ENCODE results near the gene YARS1.
"Not testable (repeated sequence)": the region's sequence is repeated elsewhere in the genome, so short reads cannot be mapped to it uniquely, and the experiment has no call there.

YARS1 gene

GRCh38 chr1:32816676-32817158 lies 441 bp downstream of the YARS1 start:
- DNase-seq: peak in 1 of 2 experiments; percentile 24

DNA sequence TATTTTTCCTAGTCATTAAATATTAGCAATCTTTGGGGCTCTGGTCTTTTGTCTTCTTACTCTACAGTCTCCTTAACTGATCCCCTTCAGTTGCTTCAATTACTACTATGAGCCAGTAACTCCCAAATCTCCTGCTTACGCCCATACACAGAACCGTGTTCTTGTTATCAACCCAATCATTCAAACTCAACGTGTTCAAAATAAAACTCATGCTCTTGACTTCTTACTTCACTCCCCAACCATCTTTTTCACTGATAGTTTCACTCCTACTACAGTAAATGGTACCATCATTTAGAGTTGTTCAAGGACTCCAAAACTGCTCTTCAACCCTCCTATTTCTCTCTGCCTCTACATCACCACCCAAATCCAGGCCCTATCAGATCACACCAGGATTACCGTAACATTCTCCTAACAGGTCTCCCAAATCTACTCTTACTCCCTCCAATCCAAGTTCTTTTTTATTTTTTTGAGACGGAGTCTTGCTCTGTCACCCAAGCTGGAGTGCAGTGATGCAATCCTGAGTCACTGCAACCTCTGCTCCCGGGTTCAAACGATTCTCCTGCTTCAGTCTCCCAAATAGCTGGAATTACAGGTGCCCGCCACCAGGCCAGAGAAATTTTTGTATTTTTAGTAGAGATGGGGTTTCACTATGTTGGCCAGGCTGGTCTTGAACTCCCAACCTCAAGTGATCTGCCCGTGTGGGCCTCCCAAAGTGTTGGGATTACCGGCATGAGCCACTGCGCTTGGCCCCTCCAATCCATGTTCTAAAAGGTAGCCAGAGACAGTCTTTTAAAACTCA lies 3.0 kb downstream of the YARS1 start:
- no peak for DNase-seq

GRCh38 chr1:32811917-32812316 lies 5.2 kb downstream of the YARS1 start:
- DNase-seq: no peak

DNA sequence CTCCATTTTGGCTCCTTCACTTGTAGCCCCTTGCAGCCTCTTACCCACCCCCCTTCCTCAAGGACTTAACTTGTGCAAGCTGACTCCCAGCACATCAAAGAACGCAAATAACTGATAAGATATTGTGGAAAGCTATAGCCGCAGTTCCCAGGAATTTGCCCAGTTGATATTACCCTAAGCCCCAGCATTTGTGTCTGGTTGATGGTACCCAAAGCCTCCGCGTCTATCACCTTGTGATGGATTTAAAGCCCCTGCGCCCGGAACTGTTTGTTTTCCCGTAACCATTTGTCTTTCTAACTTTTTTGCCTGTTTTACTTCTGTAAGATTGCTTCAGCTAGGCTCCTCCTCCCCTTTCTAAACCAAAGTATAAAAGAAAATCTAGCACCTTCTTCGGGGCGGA lies 5.9 kb downstream of the YARS1 start:
- DNase-seq: no peak

DNA sequence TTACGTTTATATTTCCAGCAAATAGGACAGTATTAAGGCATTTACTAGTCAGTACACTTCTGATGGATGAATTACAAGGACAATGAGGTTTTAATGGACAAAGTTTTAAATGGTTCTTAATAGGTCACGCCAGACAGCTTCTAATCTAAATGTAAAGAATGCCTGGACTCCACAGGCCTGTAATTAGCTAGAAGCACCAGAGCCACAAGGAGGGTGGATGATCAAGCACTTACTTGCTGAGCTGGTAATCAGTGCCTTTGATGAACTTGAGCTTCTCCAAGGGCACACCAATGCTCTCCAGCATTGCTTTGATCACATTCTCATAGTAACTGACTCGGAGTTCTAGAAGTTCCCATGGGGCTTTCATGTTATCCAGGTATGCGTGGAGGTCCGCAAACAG lies 6.8 kb downstream of the YARS1 start:
- DNase-seq: no peak

GRCh38 chr1:32808580-32808979 lies 8.6 kb downstream of the YARS1 start:
- no peak for DNase-seq

GRCh38 chr1:32806910-32807523 lies 10.1 kb downstream of the YARS1 start:
- DNase-seq: no peak

- DNase-seq: no peak
These were observed 10.9 kb downstream of the YARS1 start for GRCh38 chr1:32806290-32806689.

DNA sequence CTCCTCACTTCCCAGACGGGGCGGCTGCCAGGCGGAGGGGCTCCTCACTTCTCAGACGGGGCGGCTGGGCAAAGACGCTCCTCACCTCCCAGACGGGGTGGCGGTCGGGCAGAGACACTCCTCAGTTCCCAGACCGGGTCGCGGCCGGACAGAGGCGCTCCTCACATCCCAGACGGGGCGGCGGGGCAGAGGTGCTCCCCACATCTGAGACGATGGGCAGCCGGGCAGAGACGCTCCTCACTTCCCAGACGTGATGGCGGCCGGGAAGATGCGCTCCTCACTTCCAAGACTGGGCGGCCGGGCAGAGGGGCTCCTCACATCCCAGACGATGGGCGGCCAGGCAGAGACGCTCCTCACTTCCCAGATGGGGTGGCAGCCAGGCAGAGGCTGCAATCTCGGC lies 12.7 kb downstream of the YARS1 start:
- not testable (repeated sequence) for DNase-seq

GRCh38 chr1:32801096-32801715 lies 16.0 kb downstream of the YARS1 start:
- no peak for DNase-seq

DNA sequence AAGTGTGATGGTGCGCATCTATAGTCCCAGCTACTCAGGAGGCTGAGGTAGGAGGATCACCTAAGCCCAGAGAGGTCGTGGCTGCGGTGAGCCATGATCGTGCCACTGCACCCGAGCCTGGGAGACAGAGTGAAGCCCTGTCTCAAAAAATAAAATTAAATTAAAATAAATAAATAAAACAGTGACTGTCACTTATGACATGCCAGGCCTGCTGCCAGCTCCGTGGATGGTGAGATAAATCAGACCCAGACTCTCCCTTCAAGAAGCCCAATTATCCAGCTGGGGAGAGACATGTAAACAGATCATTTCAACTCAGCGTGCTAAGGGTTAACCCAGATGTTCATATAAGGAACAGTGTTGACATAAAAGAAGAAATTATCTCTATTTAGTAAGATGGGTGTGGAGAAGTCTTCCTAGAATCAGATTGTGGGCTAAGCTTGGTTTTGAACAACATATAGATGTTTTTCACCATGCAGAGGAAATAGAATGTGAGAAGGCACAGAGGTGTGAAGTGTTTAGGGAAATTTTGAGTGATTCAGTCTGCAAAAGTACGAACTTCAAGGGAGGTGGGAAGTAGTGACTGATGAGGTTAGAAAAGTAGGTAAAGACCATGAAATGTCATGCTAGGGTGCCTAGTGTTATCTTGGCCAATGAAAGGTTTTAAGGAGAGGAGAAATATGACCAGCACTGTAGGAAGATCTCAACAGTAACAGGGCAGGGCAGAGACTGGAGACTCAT lies 18.3 kb downstream of the YARS1 start:
- no peak for DNase-seq

DNA sequence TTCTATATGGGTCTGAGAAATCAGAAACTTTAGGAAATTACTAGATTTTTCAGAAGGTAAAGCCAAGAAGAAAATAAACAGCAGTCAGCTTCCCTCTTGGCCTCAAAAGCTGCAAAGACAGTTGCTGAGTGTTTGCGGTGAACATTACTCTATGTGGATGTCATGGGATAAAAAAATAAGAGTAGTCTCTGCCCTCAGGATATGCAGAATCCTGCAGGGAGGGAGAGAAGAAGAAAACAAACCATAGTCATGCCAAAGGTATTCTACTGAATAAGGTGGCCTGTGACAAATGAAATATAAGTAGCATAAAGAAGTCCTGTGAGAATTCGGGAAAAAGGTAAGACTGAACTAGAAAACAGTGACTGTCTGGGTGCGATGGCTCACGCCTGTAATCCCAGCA lies 19.0 kb downstream of the YARS1 start:
- no peak for DNase-seq

- DNase-seq: no peak
These were observed 19.7 kb downstream of the YARS1 start for GRCh38 chr1:32797456-32797855.

DNA sequence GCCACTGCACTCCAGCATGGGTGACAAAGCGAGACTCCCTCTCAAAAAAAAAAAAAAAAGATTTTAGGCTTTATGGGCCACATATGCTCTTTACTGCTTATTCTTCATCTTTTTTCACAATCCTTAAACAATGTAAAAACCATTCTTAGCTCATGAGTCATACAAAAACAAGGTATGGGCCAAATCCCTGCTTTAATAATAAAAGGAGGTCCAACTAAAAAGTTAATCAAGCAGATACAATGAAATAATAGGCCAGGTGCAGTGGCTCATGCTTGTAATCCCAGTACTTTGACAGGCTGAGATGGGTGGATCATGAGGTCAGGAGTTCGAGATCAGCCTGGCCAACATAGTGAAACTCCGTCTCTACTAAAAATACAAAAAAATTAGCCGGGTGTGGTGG lies 21.4 kb downstream of the YARS1 start:
- peak in 1 of 2 experiments; percentile 10 for DNase-seq

- DNase-seq: no peak
These were observed 25.3 kb downstream of the YARS1 start for GRCh38 chr1:32791881-32792280.

GRCh38 chr1:32789356-32789755 lies 27.8 kb downstream of the YARS1 start:
- DNase-seq: peak in 1 of 2 experiments; percentile 43

GRCh38 chr1:32786856-32787255 lies 30.3 kb downstream of the YARS1 start:
- peak in 1 of 2 experiments; percentile 31 for DNase-seq

DNA sequence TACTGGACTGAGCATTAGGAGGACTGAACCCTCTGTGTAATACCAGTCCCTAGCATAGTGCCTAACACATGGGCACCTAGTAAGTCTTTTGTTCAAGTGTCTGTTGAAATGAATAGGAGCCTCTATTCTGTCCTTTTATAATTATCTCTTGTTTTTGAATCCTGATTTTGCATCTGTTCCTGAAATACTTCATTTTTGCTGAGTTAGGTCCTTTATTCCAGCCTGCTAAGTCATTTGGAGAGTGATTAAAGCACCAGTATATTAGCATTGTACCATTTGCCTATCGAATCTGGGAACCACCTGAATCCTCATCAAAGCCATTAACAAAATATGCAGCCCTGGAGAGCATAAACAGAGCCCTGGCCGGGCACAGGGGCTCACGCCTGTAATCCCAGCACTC lies 32.3 kb downstream of the YARS1 start:
- DNase-seq: no peak

DNA sequence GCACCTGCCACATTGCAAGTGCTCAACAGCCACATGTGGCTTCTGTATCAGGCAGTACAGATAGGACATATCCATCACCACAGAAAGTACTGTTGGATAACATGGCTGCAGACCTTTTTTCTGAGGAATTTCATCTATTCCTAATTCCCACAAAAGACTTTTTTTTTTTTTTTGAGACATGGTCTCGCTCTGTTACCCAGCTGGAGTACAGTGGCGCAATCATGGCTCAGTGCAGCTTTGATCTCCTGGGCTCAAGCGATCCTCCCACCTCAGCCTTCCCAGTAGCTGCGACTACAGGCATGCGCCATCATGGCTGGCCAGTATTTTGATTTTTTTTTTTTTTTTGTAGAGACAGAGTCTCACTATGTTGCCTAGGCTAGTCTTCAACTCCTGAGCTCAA lies 33.3 kb downstream of the YARS1 start:
- no peak for DNase-seq

DNA sequence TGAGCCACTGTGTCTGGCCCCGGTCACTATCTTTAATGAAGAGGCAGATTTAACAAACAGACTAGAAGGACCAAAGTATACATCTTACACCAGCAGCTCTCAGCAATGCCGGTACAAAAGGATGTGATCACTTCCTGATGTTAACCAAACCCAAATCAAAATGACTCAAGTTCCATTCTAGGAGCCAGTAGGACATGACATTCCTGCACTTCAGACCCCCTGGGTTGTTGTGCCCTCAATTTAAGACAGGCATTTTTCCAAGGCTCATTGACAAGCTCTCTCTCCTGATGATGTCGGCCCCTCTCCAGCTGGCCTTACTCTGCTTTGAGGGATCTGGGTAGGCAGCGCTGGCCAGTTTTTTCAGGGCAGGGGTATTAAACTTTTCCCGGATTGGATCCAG lies 35.1 kb downstream of the YARS1 start:
- DNase-seq: no peak

DNA sequence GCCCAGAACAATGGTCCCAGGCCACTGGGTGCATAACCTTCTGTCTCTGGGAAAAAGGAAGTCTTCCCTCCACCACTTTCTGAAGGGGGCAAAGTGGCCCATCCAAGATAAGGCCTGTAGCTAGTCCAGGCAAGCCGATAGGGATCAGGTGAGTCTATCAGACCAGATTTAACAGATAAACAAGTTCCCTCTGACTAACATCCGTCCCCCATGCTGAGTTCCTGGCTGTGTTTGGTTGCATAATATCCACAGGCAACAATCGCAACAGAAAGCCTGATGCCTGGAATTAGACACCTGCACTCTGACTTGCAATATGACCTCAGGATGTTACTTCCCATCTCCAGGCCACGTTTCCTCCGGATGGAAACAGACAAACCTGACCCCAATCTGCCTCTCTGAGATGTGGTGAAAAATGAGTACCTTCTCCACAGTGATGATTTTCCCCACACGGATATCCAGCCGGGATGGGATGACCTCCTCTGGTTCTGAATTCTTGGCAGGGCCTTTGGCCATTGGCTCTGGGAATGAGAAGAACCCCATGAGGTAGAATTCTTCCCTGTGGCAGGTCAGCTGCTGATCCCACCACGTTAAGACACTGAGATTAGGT lies 36.4 kb downstream of the YARS1 start:
- peak; percentile 33 to 69 for DNase-seq

- no peak for DNase-seq
These were observed 37.2 kb downstream of the YARS1 start for GRCh38 chr1:32780005-32780404.

- DNase-seq: no peak
These were observed 37.9 kb downstream of the YARS1 start for GRCh38 chr1:32779242-32779641.
